ENCODE measurements around the gene PPP1CA.

The PPP1CA gene

GRCh38 chr11:67437082-67437808 is 35.6 kb upstream of the PPP1CA start, which contains the start of gene PTPRCAP:
Gene PTPRCAP, minus strand, starts transcription at chr11:67437682. Its CDS starts 63 bp downstream, at chr11:67437619.
- ATAC-seq = peak; percentile 65
- H3K4me3 Mint-ChIP-seq = peak within 1 kb of the TSS; percentile 100
- H3K27me3 Mint-ChIP-seq = no peaks in the 10 kb centered on the region
- peaks cover 84% of the 10 kb centered on the region for H3K4me1 Mint-ChIP-seq
- peaks cover 57% of the 10 kb centered on the region for H3K36me3 Mint-ChIP-seq
- H3K27ac Mint-ChIP-seq = peak within 1 kb of the TSS; percentile 97
- H3K9me3 Mint-ChIP-seq = no peaks in the 10 kb centered on the region

GRCh38 chr11:67436459-67437081 is 34.9 kb upstream of the PPP1CA start:
- Mint-ChIP-seq H3K27me3 (no peaks in the 10 kb centered on the region), H3K9me3 (no peaks in the 10 kb centered on the region), H3K4me3 (peak overlapping the region; percentile 100), H3K36me3 (peaks cover 64% of the 10 kb centered on the region), H3K4me1 (peaks cover 84% of the 10 kb centered on the region), H3K27ac (peak overlapping the region; percentile 97)
- peak; percentile 73 for ATAC-seq

- ATAC-seq = no peak
- Mint-ChIP-seq H3K4me3 (peak overlapping the region; percentile 100), H3K27ac (peak overlapping the region; percentile 97), H3K9me3 (no peaks in the 10 kb centered on the region), H3K36me3 (peaks cover 65% of the 10 kb centered on the region), H3K27me3 (no peaks in the 10 kb centered on the region), H3K4me1 (peaks cover 79% of the 10 kb centered on the region)
Measured at GRCh38 chr11:67435727-67436458, 34.2 kb upstream of the PPP1CA start.

GRCh38 chr11:67435031-67435726 is 33.5 kb upstream of the PPP1CA start:
- peak overlapping the region; percentile 100 for H3K4me3 Mint-ChIP-seq
- H3K9me3 Mint-ChIP-seq = no peaks in the 10 kb centered on the region
- peaks cover 65% of the 10 kb centered on the region for H3K36me3 Mint-ChIP-seq
- peak overlapping the region; percentile 97 for H3K27ac Mint-ChIP-seq
- H3K4me1 Mint-ChIP-seq = peaks cover 78% of the 10 kb centered on the region
- H3K27me3 Mint-ChIP-seq = no peaks in the 10 kb centered on the region
- ATAC-seq = no peak

- Mint-ChIP-seq H3K36me3 (peaks cover 62% of the 10 kb centered on the region), H3K4me1 (peaks cover 74% of the 10 kb centered on the region)
- no peak for ATAC-seq
Measured at GRCh38 chr11:67434395-67434881, 32.8 kb upstream of the PPP1CA start.

GRCh38 chr11:67433536-67434394 is 32.1 kb upstream of the PPP1CA start:
- Mint-ChIP-seq H3K36me3 (peaks cover 55% of the 10 kb centered on the region), H3K27ac (peak overlapping the region; percentile 97), H3K4me3 (peak overlapping the region; percentile 100), H3K9me3 (no peaks in the 10 kb centered on the region), H3K27me3 (no peaks in the 10 kb centered on the region), H3K4me1 (peaks cover 67% of the 10 kb centered on the region)
- no peak for ATAC-seq

More at GRCh38 chr11:67434395-67434881, 32.8 kb upstream of the PPP1CA start:
- Mint-ChIP-seq H3K27me3 (no peaks in the 10 kb centered on the region), H3K9me3 (no peaks in the 10 kb centered on the region), H3K27ac (peak overlapping the region; percentile 97), H3K4me3 (peak overlapping the region; percentile 100)

- peak overlapping the region; percentile 50 for H3K4me3 Mint-ChIP-seq
- no peaks in the 10 kb centered on the region for H3K9me3 Mint-ChIP-seq
- H3K4me1 Mint-ChIP-seq = peaks cover 61% of the 10 kb centered on the region
- no peak for ATAC-seq
- no peaks in the 10 kb centered on the region for H3K27me3 Mint-ChIP-seq
- H3K36me3 Mint-ChIP-seq = peaks cover 54% of the 10 kb centered on the region
- H3K27ac Mint-ChIP-seq = peak overlapping the region; percentile 97
Measured at GRCh38 chr11:67432655-67433349, 31.1 kb upstream of the PPP1CA start.

GRCh38 chr11:67431346-67432249 is 29.9 kb upstream of the PPP1CA start:
- Mint-ChIP-seq H3K9me3 (no peaks in the 10 kb centered on the region), H3K4me1 (peaks cover 68% of the 10 kb centered on the region), H3K27me3 (no peaks in the 10 kb centered on the region), H3K36me3 (peaks cover 43% of the 10 kb centered on the region), H3K4me3 (no peak overlapping the region), H3K27ac (peak overlapping the region; percentile 97)
- ATAC-seq = no peak

- Mint-ChIP-seq H3K4me3 (no peak overlapping the region), H3K4me1 (peaks cover 56% of the 10 kb centered on the region), H3K27me3 (no peaks in the 10 kb centered on the region), H3K9me3 (no peaks in the 10 kb centered on the region), H3K27ac (peak overlapping the region; percentile 40), H3K36me3 (peaks cover 26% of the 10 kb centered on the region)
- ATAC-seq = no peak
Measured at GRCh38 chr11:67429722-67430121, 28.1 kb upstream of the PPP1CA start.

GRCh38 chr11:67429038-67429668 is 27.5 kb upstream of the PPP1CA start:
- Mint-ChIP-seq H3K9me3 (no peaks in the 10 kb centered on the region), H3K27me3 (no peaks in the 10 kb centered on the region), H3K4me3 (peak overlapping the region; percentile 92), H3K36me3 (peaks cover 24% of the 10 kb centered on the region), H3K4me1 (peaks cover 51% of the 10 kb centered on the region), H3K27ac (peak overlapping the region; percentile 91)
- ATAC-seq = no peak

GRCh38 chr11:67428052-67429001 is 26.7 kb upstream of the PPP1CA start, which contains the start of gene RPS6KB2:
Gene RPS6KB2, plus strand, starts transcription at chr11:67428494. Its CDS starts 52 bp downstream, at chr11:67428546.
- Mint-ChIP-seq H3K4me3 (peak within 1 kb of the TSS; percentile 92), H3K4me1 (peaks cover 42% of the 10 kb centered on the region), H3K27me3 (no peaks in the 10 kb centered on the region), H3K27ac (peak within 1 kb of the TSS; percentile 91), H3K9me3 (no peaks in the 10 kb centered on the region), H3K36me3 (peaks cover 16% of the 10 kb centered on the region)
- ATAC-seq = peak; percentile 92

Measured in stimulated activated memory B cell treated with anti-CD40 and anti-IgM and Interleukin-4, amounts not matched to agents 10 μg/mL and 1 μg/mL and 100 μg/mL, for 72 hours (primary cell).